SU-DHL-6 (cell line): ENCODE data around the gene SLC39A3.

Source experiments
- CTCF ChIP-seq: fragments of 200-600 bp; sonication (generic); IDR thresholded peaks from one replicate; pipeline ENCODE4 v1.5.1; 2017; ENCODE audit warnings: antibody characterized with exemption, mild to moderate bottlenecking, low read length, moderate library complexity; ENCODE audit not compliant: insufficient read depth, poor library complexity, severe bottlenecking
- EZH2phosphoT487 ChIP-seq: fragments of 200-600 bp; sonication (generic), shearing (Covaris generic); conservative IDR thresholded peaks from 2 replicates; pipeline ENCODE4 v1.6.1; 2018; ENCODE audit warnings: mild to moderate bottlenecking, antibody characterized with exemption, low read length, moderate library complexity, mixed read lengths

GRCh38 chr19:2732157-2732725 lies 7.6 kb downstream of the SLC39A3 start:
- TF ChIP-seq CTCF (no peak), EZH2phosphoT487 (no peak)
